NCI-H2196 treated with DMSO at 0.1 percent for 48 hours (cell line): ENCODE data around the gene PDCD11.

Experiments
- DNase-seq: peaks from one replicate; lab custom pipeline; 2025; ENCODE audit not compliant: unreplicated experiment; lab: John Stamatoyannopoulos, UW

The PDCD11 gene

DNA sequence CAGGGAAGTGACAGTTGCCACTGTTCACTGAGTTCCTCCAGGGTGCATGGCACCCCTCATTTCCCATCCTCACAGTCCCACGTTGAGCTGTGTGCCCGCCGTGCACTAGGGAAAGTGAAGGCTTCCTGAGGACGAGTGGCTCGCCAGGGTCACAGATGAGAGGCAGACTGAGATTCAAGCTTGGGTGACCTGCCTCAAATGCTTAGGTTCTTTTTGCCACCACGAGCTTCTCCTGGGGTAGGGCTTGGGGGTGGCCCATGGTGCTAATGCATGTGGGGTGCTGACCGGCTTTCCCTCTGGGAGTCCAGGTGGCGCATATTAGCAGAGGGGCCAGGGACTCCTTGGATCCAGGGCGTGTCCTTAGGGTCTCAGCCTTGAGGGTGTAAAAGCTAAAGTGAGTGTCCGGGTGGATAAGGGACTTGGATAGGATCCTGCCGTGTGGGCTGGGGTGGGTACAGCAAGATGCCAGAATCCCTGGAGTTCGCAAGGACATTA lies 53.8 kb downstream of the PDCD11 start:
- DNase-seq = no peak

DNA sequence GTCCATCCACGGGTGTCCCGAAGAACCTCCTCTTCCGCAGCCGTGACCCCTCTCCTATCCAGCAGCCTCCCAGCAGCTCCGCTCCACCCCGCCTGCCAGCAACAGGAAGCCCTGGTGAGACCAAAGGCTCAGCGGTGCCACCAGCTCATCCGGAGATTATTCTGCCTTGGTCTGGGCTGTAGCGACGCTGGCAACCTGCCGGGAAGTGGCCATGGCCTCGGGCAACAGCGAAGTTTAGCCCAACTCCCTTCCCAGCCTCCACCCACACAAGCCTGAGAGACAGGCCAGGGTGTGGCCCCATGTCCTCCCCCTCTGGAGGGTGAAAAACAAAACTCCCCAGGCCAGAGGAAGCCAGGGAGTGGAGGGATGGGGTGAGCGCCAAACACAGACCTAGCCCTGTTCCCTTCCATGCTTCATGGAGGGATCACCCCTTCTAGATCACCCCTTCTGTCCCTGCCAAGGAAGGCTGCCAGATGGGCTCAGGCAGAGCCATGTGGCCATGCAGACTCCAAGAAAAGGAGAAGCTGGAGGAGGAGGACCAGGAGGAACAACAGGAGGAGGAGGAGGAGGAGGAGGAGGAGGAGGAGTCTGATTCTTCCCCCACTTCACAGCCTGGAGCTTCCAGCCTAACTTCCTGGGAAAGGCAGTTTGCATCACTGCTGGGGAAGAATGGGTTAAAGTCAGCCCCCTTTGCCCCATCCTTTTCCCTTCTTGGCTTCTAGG lies 54.8 kb downstream of the PDCD11 start:
- no peak for DNase-seq

DNA sequence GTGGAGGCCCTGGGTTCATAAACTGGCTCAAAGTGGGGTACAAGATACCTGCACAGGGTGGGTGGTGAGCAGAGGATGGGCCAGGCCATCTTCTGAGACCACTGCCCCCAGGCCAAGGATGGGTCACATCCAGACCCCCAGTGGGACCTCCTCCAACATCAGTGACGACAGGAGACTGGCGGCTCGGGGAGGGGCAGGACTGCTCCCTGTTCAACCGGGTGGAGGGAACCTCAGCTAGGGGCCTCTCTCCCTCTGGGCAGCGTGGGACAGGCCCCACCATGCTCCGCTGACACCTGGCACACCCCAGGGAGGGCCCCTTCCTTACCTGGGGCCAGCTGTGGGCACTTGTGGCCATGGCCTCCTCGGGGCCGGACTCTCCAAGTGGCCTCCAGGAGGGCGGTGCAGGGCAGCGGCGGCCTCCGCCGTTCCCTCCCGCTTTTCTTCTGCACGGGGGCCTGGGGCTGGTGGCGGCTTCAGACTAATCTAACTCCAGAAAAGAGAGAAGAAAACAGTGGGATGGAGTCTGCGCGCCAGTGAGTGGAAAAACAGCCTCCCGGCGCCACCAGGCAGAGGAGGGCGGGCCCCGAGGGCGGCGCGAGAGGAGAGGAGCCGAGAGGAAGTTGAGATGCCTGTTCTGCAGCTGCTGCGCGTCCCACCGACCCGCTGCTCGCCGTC lies 55.5 kb downstream of the PDCD11 start, which contains the start of gene CALHM2:
Gene CALHM2 (minus strand): TSS at position 540 of the 675 bp plus-strand sequence. CDS start 2,429 bp downstream, outside the sequence.
- no peak for DNase-seq

DNA sequence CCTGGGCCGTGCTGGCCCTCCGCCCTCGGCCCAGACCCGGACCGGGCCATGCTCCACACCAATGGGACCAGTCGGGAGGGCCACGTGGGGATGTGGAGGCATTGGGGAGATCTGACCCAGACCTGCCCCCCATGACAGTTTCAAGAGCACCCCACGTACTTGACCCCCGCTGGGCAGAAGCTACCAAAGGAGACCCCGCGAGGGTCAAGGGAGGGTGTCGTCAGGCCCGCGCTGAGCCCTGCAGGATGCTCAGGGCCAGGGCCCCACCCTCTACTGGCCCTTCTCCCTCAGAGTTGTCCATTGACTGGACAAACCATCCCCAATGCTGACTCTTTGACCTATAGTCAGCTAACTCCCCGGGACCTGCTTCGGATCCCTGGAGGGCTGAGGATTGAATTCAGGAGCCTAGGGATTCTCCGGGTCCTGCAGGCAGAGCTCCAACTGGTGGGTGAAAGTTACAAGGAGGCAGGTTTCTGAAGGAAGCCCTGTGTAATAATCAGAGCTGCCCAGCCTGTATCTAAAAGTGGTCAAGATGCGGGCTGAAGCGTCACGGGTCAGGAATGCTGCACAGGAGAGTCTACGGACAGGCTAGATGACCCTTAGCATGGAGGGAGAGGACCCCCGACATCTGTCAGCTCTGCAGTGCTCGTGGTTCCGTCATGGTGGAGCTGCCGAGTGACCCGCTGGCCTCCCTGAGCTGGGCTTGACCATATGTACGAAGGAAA lies 56.2 kb downstream of the PDCD11 start:
- no peak for DNase-seq

DNA sequence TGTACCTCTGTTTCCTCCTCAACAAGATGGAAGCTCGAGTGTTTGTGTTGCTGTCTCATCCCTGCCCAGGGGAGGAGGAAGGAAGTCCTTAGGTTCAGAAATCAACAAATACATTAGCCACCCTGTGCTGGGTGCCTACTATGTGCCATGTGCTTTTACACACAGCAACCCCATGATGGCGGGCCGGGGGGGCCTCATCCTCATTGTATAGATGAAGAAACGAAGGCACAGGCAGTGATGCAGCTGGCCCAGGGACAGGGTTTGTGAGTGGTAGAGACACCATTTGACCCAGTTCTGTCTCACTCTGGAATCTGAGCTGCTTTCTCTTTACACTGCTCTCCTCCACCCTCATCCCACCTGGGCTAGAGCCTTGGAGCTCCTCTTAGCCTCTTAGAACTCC lies 57.6 kb downstream of the PDCD11 start:
- no peak for DNase-seq

DNA sequence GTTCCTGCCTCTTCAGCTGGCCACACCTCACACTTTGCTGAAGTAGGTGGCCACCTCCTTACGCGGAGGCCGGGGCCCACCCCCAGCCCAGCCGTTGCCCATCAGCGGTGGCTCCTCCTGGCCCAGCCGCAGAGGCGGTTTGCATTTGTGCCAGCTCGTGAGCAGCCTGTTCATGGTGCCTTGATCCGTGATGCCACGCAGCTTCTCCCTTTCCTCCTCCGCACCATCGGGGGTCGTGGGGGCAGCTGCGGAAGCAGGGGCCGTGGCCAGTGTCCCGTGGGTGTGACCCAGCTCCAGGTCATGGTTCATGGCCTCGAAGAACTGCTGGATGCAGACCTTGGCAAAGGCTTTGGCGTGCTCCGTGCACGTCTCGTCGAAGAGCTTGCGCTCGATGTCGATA lies 58.8 kb downstream of the PDCD11 start:
- DNase-seq = no peak

DNA sequence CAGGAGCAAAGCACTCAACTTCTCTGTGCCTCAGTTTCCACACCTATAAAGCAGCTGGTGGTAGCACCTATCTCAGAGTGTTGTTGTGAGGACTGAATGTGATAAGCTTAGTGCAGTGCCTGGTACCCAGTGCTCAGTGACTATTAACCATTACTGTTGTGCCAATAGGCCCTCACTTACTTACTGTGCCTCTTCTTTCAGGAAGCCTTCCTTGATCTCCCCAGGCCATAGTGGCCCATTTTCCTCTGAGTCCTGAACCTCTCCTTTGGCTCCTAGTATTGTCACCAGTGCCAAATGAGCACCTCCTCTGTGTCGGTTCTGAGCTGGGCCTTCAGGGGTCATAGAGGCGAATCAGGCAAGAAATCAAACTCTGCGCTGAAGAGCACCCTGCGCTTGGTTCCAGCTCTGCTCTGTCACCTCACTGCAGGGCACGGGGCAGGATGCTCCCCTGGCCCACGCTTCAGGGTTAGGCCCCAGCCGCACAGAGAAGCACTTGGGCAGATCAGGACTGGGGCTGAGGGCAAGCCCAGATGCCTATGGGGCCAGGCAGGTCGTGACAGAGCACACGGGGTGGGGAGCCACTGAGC lies 59.7 kb downstream of the PDCD11 start:
- DNase-seq = no peak

DNA sequence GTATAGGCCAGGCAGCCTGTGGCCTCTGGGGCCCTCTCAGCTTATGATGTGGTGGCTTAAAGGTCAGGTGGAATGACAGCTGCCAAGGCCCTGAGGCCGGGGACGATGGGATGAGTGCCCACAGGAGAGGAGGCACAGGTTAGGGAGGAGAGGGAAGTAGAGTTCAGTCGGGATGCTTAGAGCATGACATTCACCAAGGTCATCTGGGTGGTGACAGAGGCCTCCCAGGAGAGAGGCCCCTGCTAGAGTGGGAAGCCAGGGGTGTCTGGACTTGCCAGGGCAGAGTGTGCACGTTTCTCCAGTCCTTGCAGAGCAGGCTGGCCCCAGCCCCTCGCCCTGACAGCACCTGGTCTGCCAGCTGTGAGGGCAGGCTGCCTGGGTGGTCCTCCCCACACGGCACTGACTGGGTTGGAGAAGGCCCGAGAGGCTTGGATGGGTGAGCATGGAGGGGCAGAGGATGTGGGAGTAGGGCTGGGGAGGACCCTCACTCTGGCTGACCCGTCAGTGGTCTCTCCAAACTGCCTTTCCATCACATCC lies 60.8 kb downstream of the PDCD11 start:
- DNase-seq = no peak

DNA sequence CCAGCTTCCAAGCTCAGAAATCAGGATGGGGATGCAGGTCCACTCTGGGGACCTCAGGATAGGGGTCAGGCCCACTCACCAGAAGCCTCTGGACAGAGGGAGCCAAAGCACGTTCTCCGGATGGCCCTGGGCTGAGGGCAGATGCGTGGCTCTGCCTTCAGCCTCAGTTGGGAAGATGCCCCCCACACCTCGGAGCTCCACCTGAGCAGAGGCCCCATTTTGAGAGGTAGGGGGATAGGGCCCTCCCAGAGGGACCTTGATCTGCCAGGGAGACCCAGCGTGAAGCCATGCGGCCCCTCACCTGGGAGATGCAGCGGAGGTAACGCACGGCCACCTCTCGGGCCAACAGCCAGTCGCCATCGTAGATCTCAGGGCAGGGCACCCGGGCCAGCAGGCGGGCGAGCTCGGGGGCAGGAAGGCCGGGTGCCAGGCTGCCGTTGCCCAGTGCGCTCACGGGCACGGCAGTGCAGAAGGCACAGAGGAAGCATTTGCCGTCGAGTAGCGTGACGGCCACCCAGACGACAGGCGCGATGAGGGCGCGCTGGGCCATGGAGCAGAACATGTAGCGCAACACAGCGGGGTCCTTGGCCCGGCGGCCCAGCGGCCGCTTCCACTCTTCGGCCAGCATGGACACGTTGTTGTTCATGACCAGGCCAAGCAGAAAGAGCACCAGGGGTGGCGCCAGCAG lies 61.6 kb downstream of the PDCD11 start:
- no peak for DNase-seq

DNA sequence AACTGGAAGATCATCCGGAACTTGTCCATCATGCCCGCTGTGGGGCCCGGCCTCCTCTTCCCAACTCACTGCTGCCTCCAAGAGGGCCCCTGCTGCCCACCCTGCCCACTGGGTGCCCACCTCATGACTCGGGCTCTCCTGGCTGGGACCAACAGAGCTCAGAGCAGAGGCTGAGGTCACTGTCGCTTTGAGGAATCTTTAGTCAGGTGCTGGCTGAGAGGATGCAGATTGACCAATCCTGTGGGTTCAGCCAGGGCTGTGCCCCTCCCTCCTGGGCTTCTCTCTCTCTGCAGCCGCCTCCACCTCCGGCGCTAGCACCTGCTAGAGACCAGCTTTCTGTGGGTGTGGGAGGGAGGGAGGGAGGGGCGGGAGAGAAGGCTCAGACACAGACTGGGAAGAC lies 62.3 kb downstream of the PDCD11 start, which contains the start of gene CALHM1:
Gene CALHM1 (minus strand): TSS at position 181 of the 400 bp plus-strand sequence. CDS start 149 bp downstream, at position 32.
- peak; percentile 68 for DNase-seq

DNA sequence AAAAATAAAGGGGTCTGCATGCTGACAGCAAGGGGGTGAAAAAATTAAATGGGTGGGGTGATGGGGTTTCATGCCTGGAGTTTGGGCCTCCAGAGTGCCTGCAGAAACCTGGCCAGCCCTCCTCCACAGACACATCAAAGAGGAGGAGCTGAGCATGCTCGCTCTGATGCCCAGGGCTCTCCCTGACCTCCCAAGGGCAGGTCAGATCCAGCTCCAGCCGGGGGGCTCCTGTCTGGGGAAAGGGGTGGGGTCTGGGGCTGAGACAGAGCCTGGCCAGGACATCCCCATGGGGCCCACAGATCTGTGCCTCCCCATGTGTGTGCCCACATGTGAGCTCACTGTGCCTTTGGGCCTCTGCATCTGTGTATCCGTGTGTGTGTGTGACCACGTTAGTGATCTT lies 63.2 kb downstream of the PDCD11 start:
- no peak for DNase-seq

DNA sequence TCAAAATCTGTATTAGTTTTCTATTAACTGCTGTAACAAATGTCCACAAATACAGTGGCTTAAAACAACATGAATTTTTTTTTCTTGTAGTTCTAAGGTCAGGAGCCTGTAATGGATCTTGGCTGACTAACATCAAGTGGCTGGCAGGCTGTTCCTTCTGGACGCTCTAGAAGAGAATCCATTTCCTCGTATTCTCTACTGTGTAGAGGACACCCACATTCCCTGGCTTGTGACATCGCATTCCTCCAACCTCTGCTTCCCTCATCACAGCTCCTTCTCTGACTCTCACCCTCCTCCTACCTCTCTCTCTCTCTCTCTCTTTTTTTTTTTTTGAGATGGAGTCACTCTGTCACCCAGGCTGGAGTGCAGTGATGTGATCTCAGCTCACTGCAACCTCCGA lies 67.1 kb downstream of the PDCD11 start:
- DNase-seq = no peak

DNA sequence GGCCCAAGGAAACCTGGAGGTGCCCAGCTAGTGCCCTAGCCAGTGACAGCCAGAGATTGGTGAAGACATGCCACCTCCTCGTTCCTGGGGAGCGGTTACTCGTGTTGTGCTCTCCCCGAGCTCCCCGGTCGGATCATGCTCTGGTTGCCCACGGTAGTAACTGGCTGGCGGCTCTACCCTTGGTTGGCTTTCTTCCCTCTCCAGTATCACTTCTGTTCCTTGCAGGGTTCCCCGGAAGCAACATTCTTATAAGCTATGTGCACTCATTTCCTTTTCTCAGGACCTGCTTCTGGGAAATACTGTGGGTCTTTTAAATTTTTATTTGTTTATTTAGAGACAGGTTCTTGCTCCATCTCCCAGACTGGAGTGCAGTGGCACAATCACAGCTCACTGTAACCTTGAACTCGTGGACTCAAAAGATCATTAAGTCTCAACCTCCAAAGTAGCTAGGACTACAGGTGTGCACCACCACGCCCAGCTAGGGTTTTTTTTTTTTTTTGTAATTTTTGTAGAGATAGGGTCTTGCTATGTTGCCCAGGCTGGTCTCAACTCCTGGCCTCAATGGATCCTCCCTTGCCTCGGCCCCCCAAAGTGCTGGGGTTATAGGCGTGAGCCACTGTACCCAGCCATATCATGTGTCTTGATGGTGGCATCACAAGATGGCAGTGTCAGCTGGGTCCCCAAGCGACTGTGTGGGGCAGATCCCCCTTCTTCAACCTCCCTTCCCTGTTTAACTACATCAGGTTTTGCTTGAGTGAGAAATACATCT lies 69.2 kb downstream of the PDCD11 start:
- no peak for DNase-seq

DNA sequence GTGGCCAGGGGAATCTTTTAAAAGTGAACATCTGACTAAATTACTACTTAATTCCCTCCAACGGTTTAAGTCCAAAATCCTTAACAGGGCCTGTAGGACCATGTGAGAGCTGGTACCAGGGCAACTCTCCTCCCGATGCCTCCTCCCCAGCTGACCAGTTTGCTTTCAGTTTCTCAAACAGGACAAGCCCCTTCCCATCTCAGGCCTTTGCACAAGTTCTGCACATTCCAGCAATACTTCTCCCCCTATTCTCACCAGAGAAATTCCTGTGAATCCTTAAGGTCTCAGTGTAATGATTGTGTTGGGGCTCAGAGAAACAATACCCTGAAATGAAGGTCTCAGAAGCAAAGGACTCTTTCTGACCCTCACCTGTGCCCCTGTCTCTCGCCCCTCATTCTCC lies 70.3 kb downstream of the PDCD11 start:
- no peak for DNase-seq

DNA sequence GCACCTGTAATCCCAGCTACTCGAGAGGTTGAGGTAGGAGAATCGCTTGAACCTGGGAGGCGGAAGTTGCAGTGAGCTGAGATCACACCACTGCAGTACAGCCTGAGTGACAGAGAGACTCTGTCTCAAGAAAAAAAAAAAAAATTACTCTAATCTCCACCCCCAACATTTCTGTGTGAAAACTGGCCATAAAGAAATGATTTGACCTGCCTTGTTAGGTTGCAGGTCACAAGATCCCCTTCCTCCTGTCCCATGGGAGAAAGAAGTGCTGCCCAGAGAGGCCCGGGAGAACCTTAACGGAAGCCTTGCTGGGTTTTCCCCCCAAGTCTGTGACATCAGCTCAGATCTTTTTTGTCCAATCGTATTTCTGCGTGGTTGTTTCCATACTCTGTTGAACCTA lies 71.0 kb downstream of the PDCD11 start:
- DNase-seq = no peak

DNA sequence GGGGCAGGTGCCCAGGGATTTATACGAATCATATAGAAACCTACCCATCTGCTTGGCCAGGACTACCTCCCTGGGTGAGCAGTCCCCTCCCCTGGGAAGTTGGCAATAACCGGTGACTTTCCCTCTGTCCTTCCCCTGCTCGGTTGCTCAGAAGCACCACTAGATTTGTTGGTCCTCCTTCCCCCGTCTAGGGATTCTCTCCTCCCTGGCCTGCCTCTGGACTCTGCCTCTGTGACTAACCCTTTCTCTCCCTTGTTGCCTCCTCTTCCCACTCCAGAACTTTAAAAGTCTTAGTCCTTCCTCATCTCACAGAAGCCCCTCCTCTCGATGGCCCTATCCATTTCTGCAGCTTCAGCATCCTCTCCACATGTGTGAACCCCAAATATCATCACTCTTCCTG lies 72.8 kb downstream of the PDCD11 start:
- DNase-seq = no peak

DNA sequence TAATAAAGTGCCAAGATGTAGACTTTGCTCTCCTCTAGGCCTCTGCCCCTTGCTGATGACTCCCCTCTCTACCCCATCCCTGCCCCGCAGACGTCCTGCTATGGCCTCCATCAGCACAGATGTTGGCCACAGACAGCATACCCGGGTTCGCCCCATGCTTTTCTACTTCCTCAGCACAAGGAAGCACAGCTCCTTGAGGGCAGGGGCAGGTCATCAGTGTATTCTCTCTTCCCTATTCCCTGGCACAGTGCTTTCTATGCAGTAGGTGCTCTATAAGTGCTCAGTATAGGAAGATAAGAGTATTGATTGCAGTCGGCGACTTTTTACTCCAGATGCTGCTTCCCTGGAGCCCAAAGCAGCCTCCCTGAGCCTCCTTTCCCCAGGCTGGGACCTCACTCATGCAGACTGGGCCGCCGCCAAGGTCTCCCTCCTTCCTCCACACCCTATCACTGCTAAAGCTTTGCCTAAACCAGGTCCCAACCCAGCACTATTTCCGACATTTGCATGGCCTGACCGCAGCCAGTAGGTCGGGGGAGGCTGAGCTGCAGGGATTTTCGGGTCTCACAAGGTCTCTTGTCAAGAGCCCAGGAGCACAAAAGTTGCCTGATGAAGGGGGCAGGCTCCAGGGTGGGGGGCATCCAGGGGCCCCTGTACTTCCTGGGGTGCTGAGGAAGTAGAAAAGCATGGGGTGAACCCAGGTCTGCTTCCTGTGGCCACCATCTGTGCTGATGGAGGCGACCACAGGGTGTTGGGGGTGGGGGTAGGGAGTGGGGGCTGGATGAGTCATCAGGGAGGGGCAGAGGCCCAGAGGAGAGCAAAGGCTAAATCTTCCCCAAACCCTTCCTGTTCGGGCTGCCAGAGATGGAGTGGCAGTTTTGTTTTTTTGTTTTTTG lies 74.6 kb downstream of the PDCD11 start:
- DNase-seq = no peak

DNA sequence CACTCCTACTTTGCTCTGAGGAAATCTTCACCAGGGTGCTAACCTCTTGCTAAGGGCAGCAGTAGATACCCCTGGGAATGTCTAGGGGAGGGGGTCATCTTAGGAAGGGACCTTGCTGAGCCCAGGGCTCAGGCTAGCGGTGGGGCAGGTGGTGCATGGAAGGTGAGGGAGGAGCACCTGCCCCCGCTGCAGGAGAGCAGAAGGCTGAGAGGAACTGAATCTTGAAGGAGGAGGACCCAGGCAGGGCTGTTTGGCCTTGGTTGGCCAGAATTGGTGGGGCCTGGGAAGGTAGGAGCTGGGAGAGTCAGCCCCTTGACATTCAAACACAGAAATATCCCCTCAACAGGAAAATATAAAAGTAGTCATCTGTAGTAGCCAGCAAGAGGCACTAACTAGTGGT lies 75.6 kb downstream of the PDCD11 start:
- no peak for DNase-seq

DNA sequence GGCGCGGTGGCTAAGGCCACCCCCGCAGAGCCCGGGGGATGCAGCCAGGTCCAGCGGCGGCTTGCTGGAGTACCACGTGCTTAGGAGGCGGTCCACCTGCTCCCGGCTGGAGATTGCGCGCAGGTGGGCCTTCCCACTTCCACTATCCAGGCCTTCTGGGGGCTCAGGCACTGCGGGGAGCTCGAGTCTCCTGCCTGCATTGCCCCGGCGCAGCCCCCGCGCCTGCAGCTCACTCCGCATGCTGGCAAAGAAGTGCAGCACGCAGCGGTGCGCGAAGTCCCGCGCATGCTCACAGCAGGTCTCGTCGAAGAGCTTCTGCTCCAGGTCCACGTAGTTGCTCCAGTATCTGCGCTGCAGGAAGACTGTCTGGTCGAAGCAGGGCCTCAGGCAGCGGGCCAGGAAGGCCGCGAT lies 76.8 kb downstream of the PDCD11 start:
- no peak for DNase-seq
